ENCODE results near the gene GDF15.

The GDF15 gene

GRCh38 chr19:18393836-18394235, 7.9 kb downstream of the GDF15 start:
- Histone ChIP-seq H3K4me2 (ENCODE audit: low read depth, low read length) (no peak overlapping the region), H3K4me3 (ENCODE audit: low read length) (no peak overlapping the region), H3K36me3 (replicated peaks; ENCODE audit: insufficient read depth, low read length) (no peaks in the 10 kb centered on the region), H3K27ac (ENCODE audit: low read length) (no peak overlapping the region), H3K79me2 (ENCODE audit: low read length) (no peaks in the 10 kb centered on the region), H3K9me3 (replicated peaks; ENCODE audit: insufficient read depth, low read length) (no peaks in the 10 kb centered on the region), H3F3A (ENCODE audit: insufficient read depth, low read length) (no peaks in the 10 kb centered on the region), H2AFZ (ENCODE audit: low read length) (no peak overlapping the region), H3K9me2 (replicated peaks; ENCODE audit: insufficient read depth, low read length) (no peaks in the 10 kb centered on the region), H4K20me1 (ENCODE audit: insufficient read depth, low read length) (no peaks in the 10 kb centered on the region), H3K9ac (ENCODE audit: low read length) (no peak overlapping the region), H3K4me1 (ENCODE audit: low read length) (no peaks in the 10 kb centered on the region), H3K27me3 (replicated peaks; ENCODE audit: insufficient read depth, low read length) (peaks cover 74% of the 10 kb centered on the region)
- TF ChIP-seq EZH2 (optimal IDR thresholded peaks at IDR 0.05; ENCODE audit: low read depth, low read length) (no peak), EZH2phosphoT487 (IDR thresholded peaks at IDR 0.05; ENCODE audit: low read length) (no peak), CTCF (IDR thresholded peaks at IDR 0.05; ENCODE audit: low read length) (no peak)
- no peak for DNase-seq

GRCh38 chr19:18396471-18397241, 10.7 kb downstream of the GDF15 start:
- no peaks in the 10 kb centered on the region for H3K9me3 ChIP-seq (replicated peaks; ENCODE audit: insufficient read depth, low read length)
- H3K79me2 ChIP-seq (ENCODE audit: low read length) = no peaks in the 10 kb centered on the region
- H2AFZ ChIP-seq (ENCODE audit: low read length) = no peak overlapping the region
- H3K9ac ChIP-seq (ENCODE audit: low read length) = no peak overlapping the region
- H3K27me3 ChIP-seq (replicated peaks; ENCODE audit: insufficient read depth, low read length) = peaks cover 48% of the 10 kb centered on the region
- no peak overlapping the region for H3K27ac ChIP-seq (ENCODE audit: low read length)
- H4K20me1 ChIP-seq (ENCODE audit: insufficient read depth, low read length) = no peaks in the 10 kb centered on the region
- no peak overlapping the region for H3K4me2 ChIP-seq (ENCODE audit: low read depth, low read length)
- DNase-seq = no peak
- no peak for TF ChIP-seq EZH2phosphoT487 (IDR thresholded peaks at IDR 0.05; ENCODE audit: low read length)
- no peak for TF ChIP-seq CTCF (IDR thresholded peaks at IDR 0.05; ENCODE audit: low read length)
- TF ChIP-seq EZH2 (optimal IDR thresholded peaks at IDR 0.05; ENCODE audit: low read depth, low read length) = no peak
- no peaks in the 10 kb centered on the region for H3K9me2 ChIP-seq (replicated peaks; ENCODE audit: insufficient read depth, low read length)
- H3F3A ChIP-seq (ENCODE audit: insufficient read depth, low read length) = no peaks in the 10 kb centered on the region
- H3K36me3 ChIP-seq (replicated peaks; ENCODE audit: insufficient read depth, low read length) = no peaks in the 10 kb centered on the region
- no peak overlapping the region for H3K4me3 ChIP-seq (ENCODE audit: low read length)
- H3K4me1 ChIP-seq (ENCODE audit: low read length) = no peaks in the 10 kb centered on the region

- H3F3A ChIP-seq (ENCODE audit: insufficient read depth, low read length) = no peaks in the 10 kb centered on the region
- H3K9ac ChIP-seq (ENCODE audit: low read length) = no peak within 1 kb of the TSS
- TF ChIP-seq CTCF (IDR thresholded peaks at IDR 0.05; ENCODE audit: low read length) (no peak), EZH2 (optimal IDR thresholded peaks at IDR 0.05; ENCODE audit: low read depth, low read length) (no peak), EZH2phosphoT487 (IDR thresholded peaks at IDR 0.05; ENCODE audit: low read length) (no peak)
- no peaks in the 10 kb centered on the region for H3K9me2 ChIP-seq (replicated peaks; ENCODE audit: insufficient read depth, low read length)
- no peak within 1 kb of the TSS for H3K4me3 ChIP-seq (ENCODE audit: low read length)
- no peaks in the 10 kb centered on the region for H3K4me1 ChIP-seq (ENCODE audit: low read length)
- DNase-seq = no peak
- no peaks in the 10 kb centered on the region for H3K79me2 ChIP-seq (ENCODE audit: low read length)
- H3K27me3 ChIP-seq (replicated peaks; ENCODE audit: insufficient read depth, low read length) = peaks cover 42% of the 10 kb centered on the region
- H3K27ac ChIP-seq (ENCODE audit: low read length) = no peak within 1 kb of the TSS
- peak within 1 kb of the TSS; percentile 18; the same call in 1 of the 2 replicates for H3K4me2 ChIP-seq (ENCODE audit: low read depth, low read length)
- no peaks in the 10 kb centered on the region for H3K36me3 ChIP-seq (replicated peaks; ENCODE audit: insufficient read depth, low read length)
- H2AFZ ChIP-seq (ENCODE audit: low read length) = no peak within 1 kb of the TSS
- H3K9me3 ChIP-seq (replicated peaks; ENCODE audit: insufficient read depth, low read length) = no peaks in the 10 kb centered on the region
- H4K20me1 ChIP-seq (ENCODE audit: insufficient read depth, low read length) = no peaks in the 10 kb centered on the region
These were observed 11.6 kb downstream of the GDF15 start, which contains the start of gene LRRC25 for GRCh38 chr19:18397242-18398202. TSS of gene LRRC25 (minus strand) at chr19:18397622. CDS start at chr19:18396963, 659 bp downstream.

Measured in MM.1S (cell line).